ENCODE data around the gene H2AZ1. TPM values are rescaled to one million over a fixed set of nuclear protein-coding genes. Genes with fewer than 3 reads are reported as not detected.

The H2AZ1 gene
- polyA plus RNA-seq, 1 donor (not counting 4 experiments of a cell fraction or from before 2014, with no cell fraction given), result 452 TPM

DNA sequence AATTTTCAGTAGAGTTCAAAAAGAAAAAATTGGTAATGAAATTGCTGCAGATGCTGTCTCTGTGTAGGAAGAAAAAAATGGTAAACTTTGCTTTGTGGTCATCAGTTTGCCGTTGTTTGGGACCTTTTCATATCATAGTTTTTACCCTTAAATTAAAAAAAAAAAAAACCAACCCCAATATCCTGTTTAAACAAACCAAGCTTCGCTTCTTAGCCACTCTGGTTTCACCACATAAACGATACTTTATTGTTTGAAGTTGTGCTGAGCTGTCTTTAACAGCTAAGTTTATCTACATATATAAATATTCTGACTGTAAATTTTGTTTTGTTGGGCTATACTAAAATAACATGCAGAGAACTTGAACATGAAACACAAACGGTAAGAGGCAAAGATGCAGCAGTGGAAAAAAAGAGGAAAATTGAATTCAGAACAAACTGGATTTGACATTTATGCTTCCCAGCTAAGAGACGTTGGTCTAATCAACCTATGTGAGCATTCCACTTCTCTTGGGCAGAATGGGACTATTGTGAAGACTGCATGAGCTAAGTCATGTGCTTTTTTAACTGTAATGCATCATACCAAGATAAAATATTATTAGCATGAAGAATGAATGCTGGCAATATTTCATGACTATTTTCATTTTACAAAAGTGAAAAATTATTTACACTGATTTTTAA, 15.7 kb upstream of the H2AZ1 start:
- Histone ChIP-seq H3K9ac (ENCODE audit: control insufficient read depth, extremely low read depth, insufficient read depth, low read length) (no peak overlapping the region), H3K9me3 (ENCODE audit: control insufficient read depth, low read depth, low read length) (no peaks in the 10 kb centered on the region), H3K4me1 (ENCODE audit: control insufficient read depth, extremely low read depth, insufficient read depth, low read length) (peaks cover 14% of the 10 kb centered on the region), H3K27ac (ENCODE audit: control insufficient read depth, insufficient read depth, low read length) (no peak overlapping the region), H4K20me1 (ENCODE audit: control insufficient read depth, extremely low read depth, insufficient read depth, low read length) (no peaks in the 10 kb centered on the region), H3K79me2 (ENCODE audit: control insufficient read depth, insufficient read depth, low read length) (no peaks in the 10 kb centered on the region), H3K4me3 (ENCODE audit: control insufficient read depth in 2 of 3, extremely low read depth in 1 of 3, insufficient read depth in 2 of 3, low read depth in 1 of 3, low read length in 3 of 3) (no peak overlapping the region), H2AFZ (ENCODE audit: control insufficient read depth, low read length) (no peak overlapping the region), H3K36me3 (ENCODE audit: control insufficient read depth in 2 of 2, extremely low read depth in 1 of 2, insufficient read depth in 2 of 2, low read length in 2 of 2) (no peaks in the 10 kb centered on the region), H3K9me1 (ENCODE audit: control insufficient read depth, extremely low read depth, insufficient read depth, low read length) (no peaks in the 10 kb centered on the region), H3K4me2 (ENCODE audit: control insufficient read depth, extremely low read depth, insufficient read depth, low read depth, low read length) (no peak overlapping the region), H3K27me3 (ENCODE audit: control insufficient read depth, extremely low read depth, insufficient read depth, low read length) (no peaks in the 10 kb centered on the region)
- TF ChIP-seq, protein P1, sequence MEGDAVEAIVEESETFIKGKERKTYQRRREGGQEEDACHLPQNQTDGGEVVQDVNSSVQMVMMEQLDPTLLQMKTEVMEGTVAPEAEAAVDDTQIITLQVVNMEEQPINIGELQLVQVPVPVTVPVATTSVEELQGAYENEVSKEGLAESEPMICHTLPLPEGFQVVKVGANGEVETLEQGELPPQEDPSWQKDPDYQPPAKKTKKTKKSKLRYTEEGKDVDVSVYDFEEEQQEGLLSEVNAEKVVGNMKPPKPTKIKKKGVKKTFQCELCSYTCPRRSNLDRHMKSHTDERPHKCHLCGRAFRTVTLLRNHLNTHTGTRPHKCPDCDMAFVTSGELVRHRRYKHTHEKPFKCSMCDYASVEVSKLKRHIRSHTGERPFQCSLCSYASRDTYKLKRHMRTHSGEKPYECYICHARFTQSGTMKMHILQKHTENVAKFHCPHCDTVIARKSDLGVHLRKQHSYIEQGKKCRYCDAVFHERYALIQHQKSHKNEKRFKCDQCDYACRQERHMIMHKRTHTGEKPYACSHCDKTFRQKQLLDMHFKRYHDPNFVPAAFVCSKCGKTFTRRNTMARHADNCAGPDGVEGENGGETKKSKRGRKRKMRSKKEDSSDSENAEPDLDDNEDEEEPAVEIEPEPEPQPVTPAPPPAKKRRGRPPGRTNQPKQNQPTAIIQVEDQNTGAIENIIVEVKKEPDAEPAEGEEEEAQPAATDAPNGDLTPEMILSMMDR (optimal IDR thresholded peaks at IDR 0.05 in 1 of 3, IDR thresholded peaks at IDR 0.05 in 1 of 3, conservative IDR thresholded peaks at IDR 0.05 in 1 of 3; ENCODE audit: extremely low read depth in 1 of 3, insufficient read depth in 2 of 3, low read length in 3 of 3), result no peak
- no peak for TF ChIP-seq EZH2 (IDR thresholded peaks at IDR 0.05; ENCODE audit: low read length)
- DNase-seq (ENCODE audit: low read depth, low spot score) (no peak), FAIRE-seq (peak; percentile 58)
- dilution Hi-C loops (cut with MboI; ENCODE audit: extremely low pct_ligation_motif_present, low sequenced_read_pairs), result no loop called here

DNA sequence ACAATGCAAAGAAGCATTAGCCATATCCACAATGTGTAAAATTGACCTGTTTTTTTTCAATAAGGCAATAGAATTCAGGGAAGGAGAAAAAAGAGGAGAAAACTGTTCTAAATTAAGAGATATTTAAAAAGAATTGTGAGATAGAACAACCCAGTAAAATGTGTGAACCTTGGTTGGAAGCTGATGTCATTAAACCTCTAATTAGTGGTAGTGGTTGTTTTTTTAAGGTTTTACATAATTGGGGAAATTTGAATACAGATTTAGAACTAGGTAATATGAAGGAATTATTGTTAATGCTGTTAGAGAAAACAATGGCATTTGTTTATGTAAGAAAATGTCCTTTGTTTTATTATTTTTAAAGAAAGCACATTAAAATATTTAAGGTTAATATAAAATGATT, 15.1 kb upstream of the H2AZ1 start:
- Histone ChIP-seq H3K36me3 (ENCODE audit: control insufficient read depth in 2 of 2, extremely low read depth in 1 of 2, insufficient read depth in 2 of 2, low read length in 2 of 2) (no peaks in the 10 kb centered on the region), H4K20me1 (ENCODE audit: control insufficient read depth, extremely low read depth, insufficient read depth, low read length) (no peaks in the 10 kb centered on the region), H3K27me3 (ENCODE audit: control insufficient read depth, extremely low read depth, insufficient read depth, low read length) (no peaks in the 10 kb centered on the region), H3K4me3 (ENCODE audit: control insufficient read depth in 2 of 3, extremely low read depth in 1 of 3, insufficient read depth in 2 of 3, low read depth in 1 of 3, low read length in 3 of 3) (no peak overlapping the region), H3K9me3 (ENCODE audit: control insufficient read depth, low read depth, low read length) (no peaks in the 10 kb centered on the region), H3K9ac (ENCODE audit: control insufficient read depth, extremely low read depth, insufficient read depth, low read length) (no peak overlapping the region), H3K27ac (ENCODE audit: control insufficient read depth, insufficient read depth, low read length) (no peak overlapping the region), H3K4me2 (ENCODE audit: control insufficient read depth, extremely low read depth, insufficient read depth, low read depth, low read length) (no peak overlapping the region), H3K9me1 (ENCODE audit: control insufficient read depth, extremely low read depth, insufficient read depth, low read length) (no peaks in the 10 kb centered on the region), H3K4me1 (ENCODE audit: control insufficient read depth, extremely low read depth, insufficient read depth, low read length) (peaks cover 18% of the 10 kb centered on the region), H3K79me2 (ENCODE audit: control insufficient read depth, insufficient read depth, low read length) (no peaks in the 10 kb centered on the region), H2AFZ (ENCODE audit: control insufficient read depth, low read length) (no peak overlapping the region)
- FAIRE-seq, result no peak
- dilution Hi-C loops (cut with MboI; ENCODE audit: extremely low pct_ligation_motif_present, low sequenced_read_pairs), result no loop called here
- TF ChIP-seq, protein P1 (optimal IDR thresholded peaks at IDR 0.05 in 1 of 3, IDR thresholded peaks at IDR 0.05 in 1 of 3, conservative IDR thresholded peaks at IDR 0.05 in 1 of 3; ENCODE audit: extremely low read depth in 1 of 3, insufficient read depth in 2 of 3, low read length in 3 of 3), result no peak
- no peak for TF ChIP-seq EZH2 (IDR thresholded peaks at IDR 0.05; ENCODE audit: low read length)
- DNase-seq (ENCODE audit: low read depth, low spot score), result no peak

Data from keratinocyte (primary cell).